HepG2 (cell line): ENCODE data around the gene TAOK3. TPM values are rescaled to one million over a fixed set of nuclear protein-coding genes. Genes with fewer than 3 reads are reported as not detected.

Experiments
- ATAC-seq: fragments of 200-7000 bp; cut with Tn5 transposase; 3 replicates; pipeline ENCODE4 v1.9.1; 2020; ENCODE audit warnings: mild to moderate bottlenecking, moderate library complexity
- BruUV-seq: library from RNA; stranded (reverse); fragments of 400-500 nt; replicated peaks from 2 replicates; lab custom pipeline; 2021; lab: Mats Ljungman, UMichigan
- CTCF ChIA-PET: fragments of 300-600 bp; formaldehyde crosslinking; extraction: SDS; loops from one replicate; lab custom pipeline; 2021; ENCODE audit warnings: low total read pairs, inconsistent platforms, low intra/inter-chr PET ratio; lab: Yijun Ruan, JAX
- POLR2A ChIA-PET: fragments of 350-600 bp; sonication (Branson Sonifier 250); formaldehyde crosslinking; loops from one replicate; lab custom pipeline; 2020; ENCODE audit warnings: antibody characterized with exemption, inconsistent platforms; lab: Yijun Ruan, JAX
- DNase-seq: peaks from one replicate; pipeline ENCODE4 v3.0.0-alpha.2; 2015; ENCODE audit warnings: low spot score
- FAIRE-seq: peaks from 3 replicates; lab custom pipeline; 2011; peaks lifted over from hg19 to GRCh38; lab: Jason Lieb, UNC
- H2AFZ ChIP-seq: one replicate; pipeline ENCODE4 v1.6.1; 2011; ENCODE audit warnings: low read length, inconsistent platforms
- H3K27ac ChIP-seq: fragments of 300-600 bp; 3 replicates; pipeline ENCODE4 v1.8.0; 2011; ENCODE audit warnings: mixed run types, mild to moderate bottlenecking, mixed read lengths, low read length, inconsistent platforms; ENCODE audit not compliant: insufficient read depth; ENCODE audit errors: extremely low read length
- H3K27me3 ChIP-seq, 2 experiments: fragments of 200-600 bp in 1 of 2; 2 replicates in 1 of 2; 3 replicates in 1 of 2; pipeline versions ENCODE4 v1.6.0 to v1.8.0; 2011; ENCODE audit warnings: low read length in 2 of 2, mild to moderate bottlenecking in 2 of 2, moderate library complexity in 2 of 2, inconsistent platforms in 1 of 2; ENCODE audit not compliant: insufficient read depth in 2 of 2, control insufficient read depth in 1 of 2
- H3K36me3 ChIP-seq, 2 experiments: fragments of 200-600 bp in 1 of 2; replicated peaks in 1 of 2; 2 replicates in 1 of 2; 3 replicates in 1 of 2; pipeline versions ENCODE4 v1.5.1 to v1.8.0; 2011; ENCODE audit warnings: low read length in 2 of 2, inconsistent platforms in 1 of 2; ENCODE audit not compliant: insufficient read depth in 2 of 2, control insufficient read depth in 1 of 2
- H3K4me1 ChIP-seq: 2 replicates; pipeline ENCODE4 v1.5.1; 2012; ENCODE audit warnings: low read length, inconsistent platforms; ENCODE audit not compliant: insufficient read depth
- H3K4me2 ChIP-seq: 2 replicates; pipeline ENCODE4 v1.6.0; 2011; ENCODE audit warnings: low read depth, low read length, inconsistent platforms
- H3K4me3 ChIP-seq, 3 experiments: fragments of 200-600 bp in 1 of 3; sonication (generic), shearing (Covaris generic) in 1 of 3; replicated peaks in 1 of 3; 2 replicates each; pipeline ENCODE4 v1.5.1; 2011 to 2016; ENCODE audit warnings: low read length in 3 of 3, inconsistent platforms in 2 of 3, low read depth in 2 of 3, mild to moderate bottlenecking in 2 of 3, control low read depth in 1 of 3, mixed read lengths in 1 of 3; ENCODE audit not compliant: insufficient read depth in 1 of 3
- H3K79me2 ChIP-seq: one replicate; pipeline ENCODE4 v1.6.1; 2011; ENCODE audit warnings: low read length, inconsistent platforms; ENCODE audit not compliant: insufficient read depth
- H3K9ac ChIP-seq: 2 replicates; pipeline ENCODE4 v1.6.0; 2011; ENCODE audit warnings: mild to moderate bottlenecking, low read depth, low read length, inconsistent platforms; ENCODE audit not compliant: insufficient read depth
- H3K9me3 ChIP-seq: 2 replicates; pipeline ENCODE4 v1.5.1; 2012; ENCODE audit warnings: mild to moderate bottlenecking, low read length
- H4K20me1 ChIP-seq: 2 replicates; pipeline ENCODE4 v1.6.0; 2011; ENCODE audit warnings: inconsistent platforms, mild to moderate bottlenecking, low read length, moderate library complexity; ENCODE audit not compliant: insufficient read depth
- ARID4A ChIP-seq: sonication (generic); formaldehyde crosslinking; IDR thresholded peaks from 2 replicates; pipeline ENCODE4 v1.5.0; 2020; ENCODE audit warnings: mild to moderate bottlenecking, missing genetic modification reagents, borderline replicate concordance
- MIXL1 ChIP-seq: IDR thresholded peaks from 2 replicates; pipeline ENCODE4 v1.6.1; 2016
- SMARCE1 ChIP-seq: fragments of 450-650 bp; IDR thresholded peaks from 2 replicates; pipeline ENCODE4 v1.6.1; 2017; ENCODE audit warnings: borderline replicate concordance
- THAP11 ChIP-seq: IDR thresholded peaks from 2 replicates; pipeline ENCODE4 v1.6.1; 2016; ENCODE audit warnings: missing biosample characterization, missing genetic modification reagents
- ZNF292 ChIP-seq: sonication (generic); formaldehyde crosslinking; IDR thresholded peaks from 2 replicates; pipeline ENCODE4 v1.8.1; 2022; ENCODE audit warnings: mild to moderate bottlenecking, low read depth, missing genetic modification reagents, borderline replicate concordance
- ZNF639 ChIP-seq: conservative IDR thresholded peaks from 2 replicates; pipeline ENCODE4 v1.6.1; 2018; ENCODE audit warnings: missing genetic modification reagents
- WGBS: methylation state at CpG from one replicate; pipeline ENCODE4 v1.1.6; 2017; ENCODE audit warnings: low lambda C conversion rate; 5-methylcytosine and 5-hydroxymethylcytosine counted together
- in situ Hi-C: cut with HindIII; loops from 2 replicates; pipeline ENCODE4 v1.10.0; 2017; ENCODE audit warnings: low pct_unique_long_range_greater_than_20kb; ENCODE audit not compliant: extremely low pct_ligation_motif_present
- intact Hi-C: fragments of 100-400 bp; cut with micrococcal nuclease; formaldehyde crosslinking; loops from one replicate; pipeline ENCODE4 v1.10.0; 2022; ENCODE audit not compliant: unreplicated experiment
- polyA plus RNA-seq, 8 experiments: library from polyadenylated mRNA; depleted of rRNA in 3 of 8; stranded (reverse) in 7 of 8; unstranded in 1 of 8; fragments of >200 nt; fragmentation: Illumina TruSeq in 4 of 8; extraction: Trizol in 4 of 8; gene quantifications; 2 replicates each; pipeline versions ENCODE4 v1.2.1 to v1.2.3, GENCODE V29; 2011 to 2016; ENCODE audit warnings: low read depth in 4 of 8, missing spikeins in 1 of 8, mixed read lengths in 1 of 8; ENCODE audit not compliant: insufficient read depth in 1 of 8
- total RNA-seq, 5 experiments: library from RNA; depleted of rRNA; stranded (reverse); fragments of >200 nt; fragmentation: Illumina TruSeq; extraction: Trizol; gene quantifications; 2 replicates each; pipeline ENCODE4 v1.2.3, GENCODE V29; 2016; ENCODE audit warnings: low read depth in 1 of 5

The TAOK3 gene
- total and polyA plus RNA-seq, 2 of the 13 experiments (the other 11 are each of a cell fraction or from before 2014, with no cell fraction given), result 10.4 to 12.3 TPM

DNA sequence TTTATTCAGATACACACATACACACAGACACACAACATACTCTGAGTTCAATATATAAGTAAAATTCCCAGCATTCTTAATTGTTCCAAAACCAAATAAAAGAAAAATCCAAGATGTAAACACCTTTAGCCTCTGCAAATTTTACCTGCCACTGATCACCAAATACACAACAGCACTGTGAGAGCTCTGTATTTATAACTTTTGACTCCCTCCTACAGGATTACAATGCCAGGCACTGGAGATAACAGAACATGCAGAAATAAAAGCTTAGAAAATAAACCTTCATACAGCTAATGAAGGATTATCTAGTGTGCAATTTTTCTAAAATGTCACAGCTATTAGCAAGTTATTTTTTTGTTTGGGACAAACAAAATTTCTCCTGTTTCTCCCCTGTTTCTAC, 85.0 kb downstream of the TAOK3 start (continued):
- TF ChIP-seq MIXL1, result no peak

DNA sequence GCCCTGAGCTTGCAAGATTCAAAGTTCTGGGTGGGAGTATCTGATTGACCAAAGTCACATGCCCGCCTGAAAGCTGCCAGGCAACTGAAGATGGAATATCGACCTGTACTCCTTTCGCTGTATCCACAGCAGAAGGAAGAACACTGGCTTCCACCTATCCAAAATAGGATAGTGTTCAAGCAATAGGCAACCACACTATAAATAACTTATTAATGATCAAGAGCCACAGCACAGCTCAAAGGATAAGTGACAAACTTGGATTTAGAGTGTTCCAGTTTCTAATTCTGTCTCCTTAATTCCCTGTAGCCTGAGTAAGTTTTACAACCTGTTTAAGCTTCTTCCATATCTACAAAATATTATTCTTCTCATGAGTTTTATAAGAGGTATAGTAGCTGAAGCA, 89.9 kb downstream of the TAOK3 start:
- DNase-seq (no peak), FAIRE-seq (no peak), ATAC-seq (no peak)
- TF ChIP-seq ZNF639 (CRISPR knock-in tag) (no peak), SMARCE1 (no peak), ARID4A (no peak), THAP11 (CRISPR knock-in tag) (no peak), ZNF292 (no peak)
- Histone ChIP-seq H4K20me1 (no peaks in the 10 kb centered on the region), H2AFZ (no peak overlapping the region), H3K4me1 (peaks cover 5% of the 10 kb centered on the region), H3K27me3 (no peaks in the 10 kb centered on the region), H3K79me2 (no peaks in the 10 kb centered on the region), H3K9ac (no peak overlapping the region), H3K27ac (no peak overlapping the region), H3K4me2 (no peak overlapping the region), H3K36me3 (no peaks in the 10 kb centered on the region), H3K4me3 (no peak overlapping the region), H3K9me3 (no peaks in the 10 kb centered on the region)
- intact Hi-C loops (no loop called here), in situ Hi-C loops (no loop called here)
- ChIA-PET CTCF (no interaction called here), POLR2A (no interaction called here)
- BruUV-seq, result no TSS peak
- 94% methylated on average over 3 of the region's 3 CpGs for WGBS
